GM12801 (cell line): ENCODE data around the gene SNAI1.

Source experiments
- TF ChIP-seq, protein P1 (sequence below): IDR thresholded peaks from one replicate; pipeline ENCODE4 v1.5.1; 2011; ENCODE audit warnings: control low read depth; ENCODE audit not compliant: insufficient read length; ENCODE audit errors: extremely low read depth

SNAI1 gene

DNA sequence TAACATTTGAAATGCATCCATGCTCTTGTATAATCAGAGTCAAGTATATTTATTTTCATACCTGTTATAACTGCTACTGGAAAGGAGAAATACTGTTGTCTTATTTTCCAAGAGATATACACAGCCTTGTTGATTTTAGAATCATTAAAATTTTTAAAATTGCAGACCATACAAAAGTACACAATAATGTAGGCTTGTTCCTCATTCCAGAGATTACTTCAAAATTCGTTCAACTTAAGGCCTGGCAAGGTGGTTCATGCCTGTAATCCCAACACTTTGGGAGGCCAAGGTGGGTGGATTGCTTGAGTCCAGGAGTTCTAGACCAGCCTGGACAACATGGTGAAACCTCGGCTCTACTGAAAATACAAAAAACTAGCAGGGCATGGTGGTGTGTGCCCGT lies 40.5 kb upstream of the SNAI1 start:
- TF ChIP-seq, protein P1, sequence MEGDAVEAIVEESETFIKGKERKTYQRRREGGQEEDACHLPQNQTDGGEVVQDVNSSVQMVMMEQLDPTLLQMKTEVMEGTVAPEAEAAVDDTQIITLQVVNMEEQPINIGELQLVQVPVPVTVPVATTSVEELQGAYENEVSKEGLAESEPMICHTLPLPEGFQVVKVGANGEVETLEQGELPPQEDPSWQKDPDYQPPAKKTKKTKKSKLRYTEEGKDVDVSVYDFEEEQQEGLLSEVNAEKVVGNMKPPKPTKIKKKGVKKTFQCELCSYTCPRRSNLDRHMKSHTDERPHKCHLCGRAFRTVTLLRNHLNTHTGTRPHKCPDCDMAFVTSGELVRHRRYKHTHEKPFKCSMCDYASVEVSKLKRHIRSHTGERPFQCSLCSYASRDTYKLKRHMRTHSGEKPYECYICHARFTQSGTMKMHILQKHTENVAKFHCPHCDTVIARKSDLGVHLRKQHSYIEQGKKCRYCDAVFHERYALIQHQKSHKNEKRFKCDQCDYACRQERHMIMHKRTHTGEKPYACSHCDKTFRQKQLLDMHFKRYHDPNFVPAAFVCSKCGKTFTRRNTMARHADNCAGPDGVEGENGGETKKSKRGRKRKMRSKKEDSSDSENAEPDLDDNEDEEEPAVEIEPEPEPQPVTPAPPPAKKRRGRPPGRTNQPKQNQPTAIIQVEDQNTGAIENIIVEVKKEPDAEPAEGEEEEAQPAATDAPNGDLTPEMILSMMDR: no peak

GRCh38 chr20:49942942-49943341 lies 39.8 kb upstream of the SNAI1 start:
- TF ChIP-seq, protein P1: no peak

DNA sequence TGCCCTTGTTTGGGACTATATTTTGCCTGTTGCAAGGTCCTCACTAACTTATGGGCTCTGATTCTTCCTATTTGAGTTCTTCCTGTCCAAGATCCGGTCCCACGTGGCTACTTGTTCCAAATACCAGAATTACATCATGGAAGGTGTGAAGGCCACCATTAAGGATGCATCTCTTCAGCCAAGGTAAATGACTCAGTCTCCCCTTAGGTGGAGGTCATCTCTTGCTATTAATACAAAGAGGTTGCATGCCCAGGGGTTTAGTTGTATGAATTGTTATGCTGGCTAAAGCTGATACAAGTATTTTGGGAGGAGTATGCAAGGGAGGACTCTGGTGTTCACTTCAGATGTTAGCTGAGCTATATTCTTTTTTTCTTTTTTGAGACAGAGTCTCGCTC lies 37.5 kb upstream of the SNAI1 start:
- TF ChIP-seq, protein P1: no peak

DNA sequence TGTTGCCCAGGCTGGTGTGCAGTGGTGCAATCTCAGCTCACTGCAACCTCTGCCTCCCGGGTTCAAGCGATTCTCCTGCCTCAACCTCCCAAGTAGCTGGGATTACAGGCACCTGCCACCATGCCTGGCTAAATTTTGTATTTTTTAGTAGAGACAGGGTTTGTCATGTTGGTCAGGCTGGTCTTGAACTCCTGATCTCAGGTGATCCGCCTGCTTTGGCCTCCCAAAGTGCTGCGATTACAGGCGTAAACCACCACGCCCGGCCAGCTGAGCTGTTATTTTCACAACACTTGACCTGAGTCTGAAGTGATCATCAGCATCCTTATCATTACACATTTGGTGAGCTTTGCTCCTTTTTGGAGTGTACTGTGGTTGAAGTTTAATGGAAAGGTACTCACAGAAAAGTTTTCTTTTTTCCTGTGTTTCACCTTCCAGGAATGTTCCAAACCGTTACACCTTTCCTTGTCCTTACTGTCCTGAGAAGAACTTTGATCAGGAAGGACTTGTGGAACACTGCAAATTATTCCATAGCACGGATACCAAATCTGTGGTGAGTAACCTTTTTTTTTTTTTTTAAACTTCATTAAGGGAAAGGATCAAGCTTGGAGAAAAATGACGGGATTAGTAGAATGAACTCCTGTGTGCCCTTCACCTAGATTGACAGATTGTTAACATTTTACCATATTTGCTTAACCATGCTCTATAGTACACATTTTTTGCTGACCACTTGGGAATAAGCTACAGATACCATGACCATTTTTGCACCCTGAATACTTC lies 36.9 kb upstream of the SNAI1 start:
- TF ChIP-seq, protein P1: no peak

DNA sequence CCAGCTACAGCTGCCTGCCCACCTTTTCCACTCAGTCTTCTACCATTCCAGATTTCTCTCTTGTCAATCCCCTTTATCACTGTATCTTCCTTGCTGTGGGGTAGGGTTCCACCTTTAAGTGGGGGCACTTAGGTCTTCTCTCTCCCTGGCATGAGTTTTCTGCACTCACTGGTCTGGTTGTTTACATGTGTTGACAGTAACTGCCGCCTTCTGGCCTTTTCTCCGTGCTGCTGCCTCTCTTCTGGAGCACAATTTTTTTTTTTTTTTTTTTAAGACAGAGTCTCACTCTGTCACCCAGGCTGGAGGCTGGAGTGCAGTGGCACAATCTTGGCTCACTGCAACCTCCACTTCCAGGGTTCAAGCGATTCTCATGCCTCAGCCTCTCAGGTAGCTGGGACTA lies 34.6 kb upstream of the SNAI1 start:
- TF ChIP-seq, protein P1: no peak

- TF ChIP-seq, protein P1: no peak
Observed at GRCh38 chr20:49948809-49949507, 33.8 kb upstream of the SNAI1 start.

DNA sequence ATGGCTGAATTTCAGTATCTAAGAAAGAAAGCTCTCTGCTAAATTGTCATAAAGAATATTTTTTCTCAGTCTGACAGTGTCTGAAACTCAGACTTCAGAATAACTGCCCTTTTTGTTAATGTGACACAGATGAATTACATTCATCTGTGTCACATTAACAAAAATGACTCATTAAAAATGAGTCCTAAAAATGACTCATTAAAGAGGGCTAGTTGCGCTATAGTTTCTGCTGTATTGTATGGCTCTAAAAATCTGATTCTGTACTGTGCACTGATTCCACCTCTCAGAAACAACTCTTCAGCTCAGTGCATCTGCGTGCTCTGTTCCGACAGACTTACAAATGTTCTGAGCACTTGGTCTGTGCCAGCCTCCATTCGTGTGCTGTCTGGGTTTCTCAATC lies 31.6 kb upstream of the SNAI1 start:
- TF ChIP-seq, protein P1: no peak
